Activated CD8-positive, alpha-beta T cell treated with anti-CD3 and anti-CD28 coated beads for 36 hours (primary cell): Measurements from ENCODE around the gene CLCN6. TPM values are rescaled to one million over a fixed set of nuclear protein-coding genes. Genes with fewer than 3 reads are reported as not detected.

Experiments used
- ATAC-seq: fragments of 200-7000 bp; cut with Tn5 transposase; one replicate; pipeline ENCODE4 v1.10.0; 2021; ENCODE audit warnings: mild to moderate bottlenecking, moderate library complexity
- CTCF ChIA-PET: fragments of 350-600 bp; sonication (Branson Sonifier 250); formaldehyde crosslinking; loops from one replicate; lab custom pipeline; 2021; ENCODE audit warnings: antibody characterized with exemption; lab: Charles Lee
- POLR2A ChIA-PET: fragments of 350-600 bp; sonication (Branson Sonifier 250); formaldehyde crosslinking; loops from one replicate; lab custom pipeline; 2021; ENCODE audit warnings: antibody characterized with exemption; lab: Charles Lee
- DNase-seq: peaks from one replicate; pipeline ENCODE4 v3.0.0-alpha.2; 2020
- H3K27ac Mint-ChIP-seq: one replicate; pipeline ENCODE4 v1.8.0; 2021; ENCODE audit warnings: mild to moderate bottlenecking, mixed read lengths
- H3K27me3 Mint-ChIP-seq: one replicate; pipeline ENCODE4 v1.8.0; 2021; ENCODE audit warnings: mixed read lengths
- H3K36me3 Mint-ChIP-seq: one replicate; pipeline ENCODE4 v1.8.0; 2021; ENCODE audit warnings: low read depth, mixed read lengths
- H3K4me1 Mint-ChIP-seq: one replicate; pipeline ENCODE4 v1.8.0; 2021; ENCODE audit warnings: low read depth, mixed read lengths
- H3K4me3 Mint-ChIP-seq: one replicate; pipeline ENCODE4 v1.8.0; 2021; ENCODE audit warnings: mild to moderate bottlenecking, moderate library complexity, mixed read lengths
- H3K9me3 Mint-ChIP-seq: one replicate; pipeline ENCODE4 v1.8.0; 2021; ENCODE audit warnings: mixed read lengths
- CTCF ChIP-seq: fragments of 200-600 bp; IDR thresholded peaks from one replicate; pipeline ENCODE4 v1.8.0; 2022; ENCODE audit warnings: antibody characterized with exemption, mild to moderate bottlenecking
- intact Hi-C: fragments of 100-400 bp; cut with micrococcal nuclease; formaldehyde crosslinking; loops from one replicate; pipeline ENCODE4 v1.10.0; 2022
- total RNA-seq, 2 experiments: library from RNA; stranded (reverse); gene quantifications; one replicate each; pipeline ENCODE4 v1.2.3, GENCODE V29; 2021

The CLCN6 gene
- total RNA-seq, 2 experiments from 2014 or later: 10.8 to 12.2 TPM

GRCh38 chr1:11807133-11807532 is 1.1 kb downstream of the CLCN6 start:
- intact Hi-C loops: no loop called here
- no peaks in the 10 kb centered on the region for H3K9me3 Mint-ChIP-seq
- peaks cover 17% of the 10 kb centered on the region for H3K36me3 Mint-ChIP-seq
- peak overlapping the region; percentile 89 for H3K27ac Mint-ChIP-seq
- ChIA-PET POLR2A (interaction anchor here (0.5 to 6.5 kb wide), 4 partner anchors 77 to 719 kb away, joined by 3 to 123 read pairs (median 4); partner anchors contain the start of gene MFN2), CTCF (interaction anchor here (1.5 to 2.1 kb wide), 5 partner anchors 22 to 101 kb away, joined by 3 to 7 read pairs (median 5); no protein-coding TSS in a partner anchor)
- ATAC-seq: no peak
- no peak for TF ChIP-seq CTCF
- peaks cover 47% of the 10 kb centered on the region for H3K4me1 Mint-ChIP-seq
- no peaks in the 10 kb centered on the region for H3K27me3 Mint-ChIP-seq
- peak overlapping the region; percentile 90 for H3K4me3 Mint-ChIP-seq
- no peak for DNase-seq

DNA sequence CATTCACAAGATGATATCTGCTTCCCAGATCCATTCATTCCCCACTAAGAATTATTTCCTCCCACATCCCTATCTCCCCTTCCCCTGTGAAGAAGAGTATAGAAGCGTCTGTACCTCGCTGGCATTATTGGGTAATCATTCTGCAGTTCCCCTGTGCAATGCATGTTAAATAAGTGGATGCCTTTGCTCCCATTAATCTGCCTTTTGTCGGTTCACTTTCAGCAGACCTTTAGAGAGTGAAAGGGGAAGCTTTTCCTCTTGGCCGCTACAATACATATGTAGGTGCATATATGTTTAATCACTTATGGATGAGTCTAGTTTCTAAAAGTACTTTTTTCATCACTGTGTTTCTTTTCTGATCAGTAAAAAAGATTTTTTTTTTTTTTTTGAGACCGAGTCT is 7.0 kb downstream of the CLCN6 start:
- intact Hi-C loops: no loop called here
- DNase-seq (no peak), ATAC-seq (no peak)
- ChIA-PET POLR2A (interaction anchor here (1.0 kb wide), 1 partner anchor 95 kb away, joined by 5 read pairs; no protein-coding TSS in a partner anchor), CTCF (no interaction called here)
- peaks cover 13% of the 10 kb centered on the region for H3K4me1 Mint-ChIP-seq
- no peak overlapping the region for H3K4me3 Mint-ChIP-seq
- H3K36me3 Mint-ChIP-seq: peaks cover 33% of the 10 kb centered on the region
- H3K27me3 Mint-ChIP-seq: no peaks in the 10 kb centered on the region
- H3K27ac Mint-ChIP-seq: no peak overlapping the region
- no peak for TF ChIP-seq CTCF
- no peaks in the 10 kb centered on the region for H3K9me3 Mint-ChIP-seq

DNA sequence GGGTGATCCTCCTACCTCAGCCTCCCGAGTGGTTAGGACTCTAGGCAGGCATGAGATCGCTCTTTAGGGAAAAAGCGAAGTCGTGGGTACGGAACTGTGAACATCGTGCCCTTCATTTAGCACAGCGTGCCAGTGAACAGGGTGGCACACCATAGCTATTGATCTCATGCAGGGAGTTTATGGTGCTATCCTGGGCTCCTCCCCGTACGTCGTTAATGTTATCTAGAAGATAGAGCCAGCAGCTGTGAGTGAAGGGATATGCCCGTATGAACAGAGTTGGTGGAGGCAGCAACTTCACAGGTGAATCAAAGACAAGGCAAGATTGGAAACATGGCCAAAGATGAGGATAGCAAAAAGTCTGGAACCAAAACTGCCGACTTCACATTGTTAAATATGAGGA is 11.2 kb downstream of the CLCN6 start:
- peaks cover 26% of the 10 kb centered on the region for H3K36me3 Mint-ChIP-seq
- no peak for DNase-seq
- intact Hi-C loops: no loop called here
- no peaks in the 10 kb centered on the region for H3K9me3 Mint-ChIP-seq
- H3K27me3 Mint-ChIP-seq: no peaks in the 10 kb centered on the region
- POLR2A ChIA-PET: interaction anchor here (1.2 kb wide), 1 partner anchor 93 kb away, joined by 4 read pairs; no protein-coding TSS in a partner anchor
- no peak overlapping the region for H3K27ac Mint-ChIP-seq
- H3K4me1 Mint-ChIP-seq: peaks cover 3% of the 10 kb centered on the region
- CTCF ChIA-PET: no interaction called here
- TF ChIP-seq CTCF: no peak
- no peak overlapping the region for H3K4me3 Mint-ChIP-seq
- ATAC-seq: no peak

GRCh38 chr1:11822091-11822490 is 16.1 kb downstream of the CLCN6 start:
- POLR2A ChIA-PET: interaction anchor here (1.1 to 2.1 kb wide), 2 partner anchors 86 to 88 kb away, joined by 3 to 9 read pairs; no protein-coding TSS in a partner anchor
- H3K4me1 Mint-ChIP-seq: no peaks in the 10 kb centered on the region
- no peak overlapping the region for H3K27ac Mint-ChIP-seq
- H3K27me3 Mint-ChIP-seq: no peaks in the 10 kb centered on the region
- DNase-seq (no peak), ATAC-seq (no peak)
- CTCF ChIA-PET: interaction anchor here (3.4 kb wide), 1 partner anchor 16 kb away, joined by 13 read pairs; no protein-coding TSS in a partner anchor
- no peaks in the 10 kb centered on the region for H3K9me3 Mint-ChIP-seq
- H3K4me3 Mint-ChIP-seq: no peak overlapping the region
- peaks cover 13% of the 10 kb centered on the region for H3K36me3 Mint-ChIP-seq
- intact Hi-C loops: no loop called here
- TF ChIP-seq CTCF: no peak

- TF ChIP-seq CTCF: no peak
- no peak for ATAC-seq
- no peaks in the 10 kb centered on the region for H3K9me3 Mint-ChIP-seq
- no peak overlapping the region for H3K27ac Mint-ChIP-seq
- ChIA-PET CTCF (interaction anchor here (3.4 kb wide), 1 partner anchor 15 kb away, joined by 13 read pairs; no protein-coding TSS in a partner anchor), POLR2A (interaction anchor here (3.0 kb wide), 1 partner anchor 85 kb away, joined by 12 read pairs; no protein-coding TSS in a partner anchor)
- peaks cover 8% of the 10 kb centered on the region for H3K36me3 Mint-ChIP-seq
- no peaks in the 10 kb centered on the region for H3K4me1 Mint-ChIP-seq
- DNase-seq: no peak
- H3K27me3 Mint-ChIP-seq: no peaks in the 10 kb centered on the region
- H3K4me3 Mint-ChIP-seq: no peak overlapping the region
- intact Hi-C loops: no loop called here
Observed at GRCh38 chr1:11823366-11824137, 17.6 kb downstream of the CLCN6 start.
